HEK293T (cell line): ENCODE results near the gene CTSW.

ENCODE experiments used
- ARNT ChIP-seq: fragments of 450-650 bp; IDR thresholded peaks from 2 replicates; pipeline ENCODE4 v1.6.1; 2017; ENCODE audit warnings: mild to moderate bottlenecking
- BHLHE40 ChIP-seq: fragments of 450-650 bp; IDR thresholded peaks from 2 replicates; pipeline ENCODE4 v1.6.1; 2016; ENCODE audit warnings: mild to moderate bottlenecking, moderate library complexity, borderline replicate concordance
- FOXA1 ChIP-seq: fragments of 450-650 bp; IDR thresholded peaks from 2 replicates; pipeline ENCODE4 v1.6.1; 2016; ENCODE audit warnings: mild to moderate bottlenecking
- FOXK2 ChIP-seq: fragments of 450-650 bp; IDR thresholded peaks from 2 replicates; pipeline ENCODE4 v1.6.1; 2016; ENCODE audit warnings: mild to moderate bottlenecking
- FOXM1 ChIP-seq: fragments of 450-650 bp; IDR thresholded peaks from 2 replicates; pipeline ENCODE4 v1.6.1; 2017; ENCODE audit warnings: mild to moderate bottlenecking, borderline replicate concordance
- NFRKB ChIP-seq: fragments of 450-650 bp; IDR thresholded peaks from 2 replicates; pipeline ENCODE4 v1.6.1; 2016; ENCODE audit warnings: mild to moderate bottlenecking, moderate library complexity
- ZNF384 ChIP-seq: fragments of 450-650 bp; IDR thresholded peaks from 2 replicates; pipeline ENCODE4 v1.6.1; 2016

DNA sequence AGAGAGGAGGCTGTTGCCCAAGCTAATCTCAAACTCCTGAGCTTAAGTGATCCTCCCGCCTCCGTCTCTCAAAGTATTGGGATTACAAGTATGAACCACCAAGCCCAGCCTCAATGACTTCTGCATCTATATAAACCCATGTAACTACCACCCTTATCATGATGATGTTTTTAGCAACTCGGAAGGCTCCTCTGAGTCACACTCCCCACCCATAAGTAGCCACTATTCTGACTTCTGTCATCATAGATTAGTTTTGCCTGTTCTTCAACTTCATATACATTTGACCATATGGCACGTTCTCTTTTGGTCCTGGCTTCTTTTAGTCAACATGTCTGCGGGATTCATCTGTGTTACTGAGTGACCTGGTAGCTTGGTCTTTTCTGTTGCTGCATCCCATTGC lies 27.0 kb downstream of the CTSW start:
- no peak for TF ChIP-seq ARNT
- TF ChIP-seq FOXM1: no peak
- no peak for TF ChIP-seq NFRKB
- TF ChIP-seq ZNF384: no peak
- TF ChIP-seq BHLHE40: no peak
- TF ChIP-seq FOXK2: no peak
- TF ChIP-seq FOXA1: no peak
